HepG2 (cell line): Measurements from ENCODE around the gene TEDC1. TPM values are rescaled to one million over a fixed set of nuclear protein-coding genes. Genes with fewer than 3 reads are reported as not detected.

Experiments used
- ATAC-seq: fragments of 200-7000 bp; cut with Tn5 transposase; 3 replicates; pipeline ENCODE4 v1.9.1; 2020; ENCODE audit warnings: mild to moderate bottlenecking, moderate library complexity
- BruUV-seq: library from RNA; stranded (reverse); fragments of 400-500 nt; replicated peaks from 2 replicates; lab custom pipeline; 2021; lab: Mats Ljungman, UMichigan
- CTCF ChIA-PET: fragments of 300-600 bp; formaldehyde crosslinking; extraction: SDS; loops from one replicate; lab custom pipeline; 2021; ENCODE audit warnings: low total read pairs, inconsistent platforms, low intra/inter-chr PET ratio; lab: Yijun Ruan, JAX
- POLR2A ChIA-PET: fragments of 350-600 bp; sonication (Branson Sonifier 250); formaldehyde crosslinking; loops from one replicate; lab custom pipeline; 2020; ENCODE audit warnings: antibody characterized with exemption, inconsistent platforms; lab: Yijun Ruan, JAX
- DNase-seq: peaks from one replicate; pipeline ENCODE4 v3.0.0-alpha.2; 2015; ENCODE audit warnings: low spot score
- FAIRE-seq: peaks from 3 replicates; lab custom pipeline; 2011; peaks lifted over from hg19 to GRCh38; lab: Jason Lieb, UNC
- H2AFZ ChIP-seq: one replicate; pipeline ENCODE4 v1.6.1; 2011; ENCODE audit warnings: low read length, inconsistent platforms
- H3K27ac ChIP-seq: fragments of 300-600 bp; 3 replicates; pipeline ENCODE4 v1.8.0; 2011; ENCODE audit warnings: mixed run types, mild to moderate bottlenecking, mixed read lengths, low read length, inconsistent platforms; ENCODE audit not compliant: insufficient read depth; ENCODE audit errors: extremely low read length
- H3K27me3 ChIP-seq, 2 experiments: fragments of 200-600 bp in 1 of 2; 2 replicates in 1 of 2; 3 replicates in 1 of 2; pipeline versions ENCODE4 v1.6.0 to v1.8.0; 2011; ENCODE audit warnings: low read length in 2 of 2, mild to moderate bottlenecking in 2 of 2, moderate library complexity in 2 of 2, inconsistent platforms in 1 of 2; ENCODE audit not compliant: insufficient read depth in 2 of 2, control insufficient read depth in 1 of 2
- H3K36me3 ChIP-seq, 2 experiments: fragments of 200-600 bp in 1 of 2; replicated peaks in 1 of 2; 2 replicates in 1 of 2; 3 replicates in 1 of 2; pipeline versions ENCODE4 v1.5.1 to v1.8.0; 2011; ENCODE audit warnings: low read length in 2 of 2, inconsistent platforms in 1 of 2; ENCODE audit not compliant: insufficient read depth in 2 of 2, control insufficient read depth in 1 of 2
- H3K4me1 ChIP-seq: 2 replicates; pipeline ENCODE4 v1.5.1; 2012; ENCODE audit warnings: low read length, inconsistent platforms; ENCODE audit not compliant: insufficient read depth
- H3K4me2 ChIP-seq: 2 replicates; pipeline ENCODE4 v1.6.0; 2011; ENCODE audit warnings: low read depth, low read length, inconsistent platforms
- H3K4me3 ChIP-seq, 3 experiments: fragments of 200-600 bp in 1 of 3; sonication (generic), shearing (Covaris generic) in 1 of 3; replicated peaks in 1 of 3; 2 replicates each; pipeline ENCODE4 v1.5.1; 2011 to 2016; ENCODE audit warnings: low read length in 3 of 3, inconsistent platforms in 2 of 3, low read depth in 2 of 3, mild to moderate bottlenecking in 2 of 3, control low read depth in 1 of 3, mixed read lengths in 1 of 3; ENCODE audit not compliant: insufficient read depth in 1 of 3
- H3K79me2 ChIP-seq: one replicate; pipeline ENCODE4 v1.6.1; 2011; ENCODE audit warnings: low read length, inconsistent platforms; ENCODE audit not compliant: insufficient read depth
- H3K9ac ChIP-seq: 2 replicates; pipeline ENCODE4 v1.6.0; 2011; ENCODE audit warnings: mild to moderate bottlenecking, low read depth, low read length, inconsistent platforms; ENCODE audit not compliant: insufficient read depth
- H3K9me3 ChIP-seq: 2 replicates; pipeline ENCODE4 v1.5.1; 2012; ENCODE audit warnings: mild to moderate bottlenecking, low read length
- H4K20me1 ChIP-seq: 2 replicates; pipeline ENCODE4 v1.6.0; 2011; ENCODE audit warnings: inconsistent platforms, mild to moderate bottlenecking, low read length, moderate library complexity; ENCODE audit not compliant: insufficient read depth
- CENPT ChIP-seq: sonication (generic); formaldehyde crosslinking; IDR thresholded peaks from 2 replicates; pipeline ENCODE4 v1.8.0; 2022; ENCODE audit warnings: low read depth, mild to moderate bottlenecking, moderate library complexity, missing genetic modification reagents
- HCFC1 ChIP-seq: fragments of 150-350 bp; IDR thresholded peaks from 2 replicates; pipeline ENCODE4 v1.6.1; 2014; ENCODE audit warnings: low read depth, low read length
- HMGXB4 ChIP-seq, 2 experiments: sonication (generic) in 1 of 2; formaldehyde crosslinking in 1 of 2; IDR thresholded peaks; 2 replicates each; pipeline versions ENCODE4 v1.4.0 to v1.6.1; 2018 to 2020; ENCODE audit warnings: missing genetic modification reagents in 2 of 2, borderline replicate concordance in 1 of 2, low read depth in 1 of 2, mild to moderate bottlenecking in 1 of 2, missing biosample characterization in 1 of 2
- JARID2 ChIP-seq: sonication (generic); formaldehyde crosslinking; IDR thresholded peaks from 2 replicates; pipeline ENCODE4 v1.8.1; 2023; ENCODE audit warnings: missing genetic modification reagents, inconsistent platforms; ENCODE audit not compliant: insufficient replicate concordance
- KDM5B ChIP-seq: sonication (generic); formaldehyde crosslinking; IDR thresholded peaks from 2 replicates; pipeline ENCODE4 v1.4.0; 2020; ENCODE audit warnings: missing genetic modification reagents, mild to moderate bottlenecking, borderline replicate concordance
- KLF6 ChIP-seq: IDR thresholded peaks from 2 replicates; pipeline ENCODE4 v1.8.0; 2016; ENCODE audit warnings: missing biosample characterization, missing genetic modification reagents
- LCORL ChIP-seq, 2 experiments: fragments of 450-650 bp in 1 of 2; sonication (generic) in 1 of 2; formaldehyde crosslinking in 1 of 2; IDR thresholded peaks; 2 replicates each; pipeline versions ENCODE4 v1.5.0 to v1.6.1; 2017 to 2020; ENCODE audit warnings: antibody characterized with exemption in 1 of 2, missing genetic modification reagents in 1 of 2
- MAFG ChIP-seq: sonication (generic); formaldehyde crosslinking; IDR thresholded peaks from 2 replicates; pipeline ENCODE4 v1.5.1; 2020; ENCODE audit warnings: mild to moderate bottlenecking, missing genetic modification reagents
- NR3C1 ChIP-seq: sonication (generic); formaldehyde crosslinking; IDR thresholded peaks from 2 replicates; pipeline ENCODE4 v1.4.0; 2020; ENCODE audit warnings: missing genetic modification reagents
- PCBP1 ChIP-seq: fragments of 200-400 bp; formaldehyde crosslinking; IDR thresholded peaks from 2 replicates; pipeline ENCODE4 v1.6.1; 2017; ENCODE audit warnings: mild to moderate bottlenecking, low read depth, low read length, borderline replicate concordance
- SMAD9 ChIP-seq: sonication (generic); formaldehyde crosslinking; IDR thresholded peaks from 2 replicates; pipeline ENCODE4 v1.5.1; 2020; ENCODE audit warnings: mild to moderate bottlenecking, missing genetic modification reagents
- SP5 ChIP-seq: IDR thresholded peaks from 2 replicates; pipeline ENCODE4 v1.6.1; 2016; ENCODE audit warnings: low read depth, borderline replicate concordance
- TRAFD1 ChIP-seq: sonication (generic); formaldehyde crosslinking; IDR thresholded peaks from 2 replicates; pipeline ENCODE4 v1.5.1; 2020; ENCODE audit warnings: missing genetic modification reagents, mild to moderate bottlenecking, borderline replicate concordance
- ZKSCAN8 ChIP-seq: IDR thresholded peaks from 2 replicates; pipeline ENCODE4 v1.6.1; 2016; ENCODE audit warnings: borderline replicate concordance, missing genetic modification reagents, missing compliant biosample characterization
- ZNF33A ChIP-seq: sonication (generic); formaldehyde crosslinking; IDR thresholded peaks from 2 replicates; pipeline ENCODE4 v1.5.1; 2020; ENCODE audit warnings: missing genetic modification reagents, mild to moderate bottlenecking, moderate library complexity, borderline replicate concordance
- ZNF652 ChIP-seq: IDR thresholded peaks from 2 replicates; pipeline ENCODE4 v1.6.1; 2016; ENCODE audit warnings: low read depth, borderline replicate concordance
- ZNF816 ChIP-seq: sonication (generic); formaldehyde crosslinking; IDR thresholded peaks from 2 replicates; pipeline ENCODE4 v1.8.0; 2022; ENCODE audit warnings: missing genetic modification reagents, mild to moderate bottlenecking, borderline replicate concordance
- WGBS: methylation state at CpG from one replicate; pipeline ENCODE4 v1.1.6; 2017; ENCODE audit warnings: low lambda C conversion rate; 5-methylcytosine and 5-hydroxymethylcytosine counted together
- in situ Hi-C: cut with HindIII; loops from 2 replicates; pipeline ENCODE4 v1.10.0; 2017; ENCODE audit warnings: low pct_unique_long_range_greater_than_20kb; ENCODE audit not compliant: extremely low pct_ligation_motif_present
- intact Hi-C: fragments of 100-400 bp; cut with micrococcal nuclease; formaldehyde crosslinking; loops from one replicate; pipeline ENCODE4 v1.10.0; 2022; ENCODE audit not compliant: unreplicated experiment
- polyA plus RNA-seq, 8 experiments: library from polyadenylated mRNA; depleted of rRNA in 3 of 8; stranded (reverse) in 7 of 8; unstranded in 1 of 8; fragments of >200 nt; fragmentation: Illumina TruSeq in 4 of 8; extraction: Trizol in 4 of 8; gene quantifications; 2 replicates each; pipeline versions ENCODE4 v1.2.1 to v1.2.3, GENCODE V29; 2011 to 2016; ENCODE audit warnings: low read depth in 4 of 8, missing spikeins in 1 of 8, mixed read lengths in 1 of 8; ENCODE audit not compliant: insufficient read depth in 1 of 8
- total RNA-seq, 5 experiments: library from RNA; depleted of rRNA; stranded (reverse); fragments of >200 nt; fragmentation: Illumina TruSeq; extraction: Trizol; gene quantifications; 2 replicates each; pipeline ENCODE4 v1.2.3, GENCODE V29; 2016; ENCODE audit warnings: low read depth in 1 of 5

Gene TEDC1
- total and polyA plus RNA-seq, 2 of the 13 experiments (the other 11 are each of a cell fraction or from before 2014, with no cell fraction given) = 5.7 to 27.4 TPM

GRCh38 chr14:105489542-105490266 is 1.3 kb upstream of the TEDC1 start:
- H3K9me3 ChIP-seq = no peaks in the 10 kb centered on the region
- H3K9ac ChIP-seq = peak overlapping the region; percentile 84
- peak overlapping the region; percentile 92 for H3K27ac ChIP-seq
- peaks cover 0 to 3% of the 10 kb centered on the region in 2 experiments; a peak in 1 of 5 replicates for H3K36me3 ChIP-seq
- H3K4me2 ChIP-seq = peak overlapping the region; percentile 97
- H3K4me3 ChIP-seq = peak overlapping the region; percentile 59 to 79 (median 70); a peak in 5 of 6 replicates
- H3K4me1 ChIP-seq = peaks cover 68% of the 10 kb centered on the region
- peaks cover 0 to 7% of the 10 kb centered on the region in 2 experiments; a peak in 2 of 5 replicates for H3K27me3 ChIP-seq
- H3K79me2 ChIP-seq = peaks cover 7% of the 10 kb centered on the region
- intact Hi-C loops (loop anchor here (2.0 to 10.0 kb wide), 4 partner anchors 15 to 175 kb away; partner anchors contain the start of genes CRIP2 and PACS2), in situ Hi-C loops (loop anchor here (5.0 kb wide), 2 partner anchors 38 to 112 kb away; partner anchors contain the start of gene TMEM121)
- ATAC-seq (peak; percentile 28), FAIRE-seq (peak; percentile 80), DNase-seq (peak; percentile 82)
- H2AFZ ChIP-seq = no peak overlapping the region
- no TSS peak for BruUV-seq
- no peaks in the 10 kb centered on the region for H4K20me1 ChIP-seq
- CTCF ChIA-PET = interaction anchor here (0.9 to 3.6 kb wide), 5 partner anchors 8 to 119 kb away, joined by 3 to 24 read pairs (median 7); no protein-coding TSS in a partner anchor
- under 1% methylated on average over 27 of the region's 44 CpGs for WGBS
- POLR2A ChIA-PET = interaction anchor here (0.7 to 1.5 kb wide), 7 partner anchors 8 to 175 kb away, joined by 3 to 10 read pairs (median 4); partner anchors contain the start of gene PACS2
- TF ChIP-seq NR3C1 = no peak
- no peak for TF ChIP-seq ZNF33A (CRISPR knock-in tag)
- no peak for TF ChIP-seq JARID2
- TF ChIP-seq TRAFD1 = peak; percentile 57; the same call in 1 of the 2 replicates
- no peak for TF ChIP-seq ZNF652 (CRISPR knock-in tag)
- TF ChIP-seq CENPT (CRISPR knock-in tag) = no peak
- TF ChIP-seq HCFC1 = no peak
- TF ChIP-seq KDM5B = peak; percentile 71; the same call in 1 of the 2 replicates
- TF ChIP-seq SMAD9 (CRISPR knock-in tag) = 0 out of 2 replicates have a peak, but pooled peaks have one; percentile 41
- TF ChIP-seq MAFG = no peak
- peak; percentile 61 to 62; a peak in 3 of 4 replicates for TF ChIP-seq HMGXB4 (CRISPR knock-in tag; IDR thresholded peaks at IDR 0.05; ENCODE audit: borderline replicate concordance in 1 of 2, low read depth in 1 of 2)
- no peak for TF ChIP-seq KLF6 (CRISPR knock-in tag)
- no peak for TF ChIP-seq ZNF816 (CRISPR knock-in tag)
- TF ChIP-seq ZKSCAN8 (CRISPR knock-in tag) = no peak
- peak; percentile 34; the same call in 1 of the 2 replicates for TF ChIP-seq SP5 (CRISPR knock-in tag)
- no peak for TF ChIP-seq LCORL (IDR thresholded peaks at IDR 0.05)
- peak; percentile 42; the same call in 1 of the 2 replicates for TF ChIP-seq LCORL (CRISPR knock-in tag; IDR thresholded peaks at IDR 0.05)
- 0 out of 2 replicates have a peak, but pooled peaks have one; percentile 79 for TF ChIP-seq PCBP1
